ENCODE results near the gene ATP13A4.

The ATP13A4 gene

GRCh38 chr3:193357291-193357690 lies 197.4 kb downstream of the ATP13A4 start:
- DNase-seq (ENCODE audit: low read depth), result no peak
- H3K4me3 ChIP-seq (ENCODE audit: low read length), result no peak overlapping the region
- no peak for TF ChIP-seq CTCF (conservative IDR thresholded peaks at IDR 0.05; ENCODE audit: low read depth, low read length)

GRCh38 chr3:193354423-193354822 lies 200.3 kb downstream of the ATP13A4 start:
- no peak for TF ChIP-seq CTCF (conservative IDR thresholded peaks at IDR 0.05; ENCODE audit: low read depth, low read length)
- no peak for DNase-seq (ENCODE audit: low read depth)

More at GRCh38 chr3:193354423-193354822, 200.3 kb downstream of the ATP13A4 start:
- H3K4me3 ChIP-seq (ENCODE audit: low read length), result no peak overlapping the region
